Epithelial cell of proximal tubule (primary cell): ENCODE measurements around the gene ITPKC. TPM values are rescaled to one million over a fixed set of nuclear protein-coding genes. Genes with fewer than 3 reads are reported as not detected.

Experiments
- DNase-seq: peaks from one replicate; pipeline ENCODE4 v3.0.0-alpha.2; 2011; ENCODE audit warnings: low read depth
- H3K4me3 ChIP-seq: 2 replicates; pipeline ENCODE4 v1.5.1; 2011; ENCODE audit warnings: low read depth, mild to moderate bottlenecking, low read length
- CTCF ChIP-seq: conservative IDR thresholded peaks from 2 replicates; pipeline ENCODE4 v1.5.1; 2012; ENCODE audit warnings: low read depth, mild to moderate bottlenecking, low read length
- total RNA-seq: library from RNA; depleted of rRNA; stranded (reverse); fragments of >200 nt; gene quantifications from 2 replicates; pipeline ENCODE4 v1.2.3, GENCODE V29; 2015

ITPKC gene
- total RNA-seq, 1 donor from 2014 or later: 17.6 TPM

- H3K4me3 ChIP-seq: no peak overlapping the region
- TF ChIP-seq CTCF: no peak
- no peak for DNase-seq
Measured at GRCh38 chr19:40740747-40741146, 23.8 kb downstream of the ITPKC start.

GRCh38 chr19:40741527-40742390, 24.8 kb downstream of the ITPKC start:
- no peak for DNase-seq
- no peak for TF ChIP-seq CTCF
- no peak overlapping the region for H3K4me3 ChIP-seq

GRCh38 chr19:40742477-40742876, 25.6 kb downstream of the ITPKC start:
- no peak for DNase-seq
- no peak for TF ChIP-seq CTCF

GRCh38 chr19:40742886-40743285, 26.0 kb downstream of the ITPKC start:
- H3K4me3 ChIP-seq: no peak overlapping the region
- TF ChIP-seq CTCF: no peak
- no peak for DNase-seq

More at GRCh38 chr19:40742477-40742876, 25.6 kb downstream of the ITPKC start:
- H3K4me3 ChIP-seq: no peak overlapping the region

- DNase-seq: no peak
- no peak for TF ChIP-seq CTCF
- no peak overlapping the region for H3K4me3 ChIP-seq
Measured at GRCh38 chr19:40743926-40744325, 27.0 kb downstream of the ITPKC start.

GRCh38 chr19:40744554-40745401, 27.9 kb downstream of the ITPKC start:
- no peak overlapping the region for H3K4me3 ChIP-seq
- no peak for TF ChIP-seq CTCF
- DNase-seq: no peak
